Hepatocyte (in vitro differentiated cells): ENCODE measurements around the gene CPLANE1.

Experiments used
- EZH2 ChIP-seq: fragments of 200-600 bp; sonication (generic); IDR thresholded peaks from 2 replicates; pipeline ENCODE4 v1.6.1; 2016; ENCODE audit warnings: antibody characterized with exemption, mild to moderate bottlenecking, borderline replicate concordance
- EZH2phosphoT487 ChIP-seq: fragments of 200-600 bp; sonication (generic); IDR thresholded peaks from one replicate; pipeline ENCODE4 v1.6.1; 2018; ENCODE audit warnings: antibody characterized with exemption, mild to moderate bottlenecking, low read depth, moderate library complexity; ENCODE audit not compliant: unreplicated experiment, severe bottlenecking
- TF ChIP-seq, protein P1 (sequence below): fragments of 200-600 bp; sonication (generic); IDR thresholded peaks from 2 replicates; pipeline ENCODE4 v1.5.1; 2016; ENCODE audit warnings: antibody characterized with exemption, mild to moderate bottlenecking; ENCODE audit not compliant: poor library complexity

DNA sequence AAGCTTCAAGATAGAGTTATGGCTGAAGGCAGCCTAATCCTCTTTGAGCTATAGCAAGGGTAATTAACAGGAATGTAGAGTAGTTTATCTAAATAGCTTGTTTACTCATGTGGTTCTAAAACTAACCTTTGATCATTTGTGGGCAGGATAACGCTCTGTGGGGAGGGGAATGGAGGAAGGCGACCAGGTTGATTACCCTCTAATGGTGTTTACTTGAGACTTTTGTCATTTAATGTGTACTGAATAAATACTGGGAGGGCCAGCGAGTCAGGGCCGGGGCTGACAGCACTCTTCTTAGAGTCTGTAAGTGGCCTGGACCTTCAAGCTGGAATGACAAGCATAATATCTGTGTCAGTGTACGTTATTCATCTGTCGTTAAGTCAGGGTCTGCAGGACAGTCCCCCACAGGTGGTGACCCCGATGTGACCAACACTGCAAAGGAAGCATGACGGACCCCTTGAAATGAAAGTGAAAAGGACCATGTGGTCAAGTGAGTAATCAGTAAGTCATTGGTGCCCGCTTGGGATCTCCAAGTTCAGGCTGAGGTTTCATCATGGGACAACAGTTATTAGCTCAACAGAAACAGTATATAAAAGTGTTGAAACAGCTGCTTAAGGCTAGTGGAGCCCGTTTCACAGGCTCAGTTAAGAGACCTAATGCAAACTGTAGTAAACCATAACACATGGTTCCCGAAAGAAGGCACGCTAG lies 162.6 kb downstream of the CPLANE1 start:
- TF ChIP-seq, protein P1, sequence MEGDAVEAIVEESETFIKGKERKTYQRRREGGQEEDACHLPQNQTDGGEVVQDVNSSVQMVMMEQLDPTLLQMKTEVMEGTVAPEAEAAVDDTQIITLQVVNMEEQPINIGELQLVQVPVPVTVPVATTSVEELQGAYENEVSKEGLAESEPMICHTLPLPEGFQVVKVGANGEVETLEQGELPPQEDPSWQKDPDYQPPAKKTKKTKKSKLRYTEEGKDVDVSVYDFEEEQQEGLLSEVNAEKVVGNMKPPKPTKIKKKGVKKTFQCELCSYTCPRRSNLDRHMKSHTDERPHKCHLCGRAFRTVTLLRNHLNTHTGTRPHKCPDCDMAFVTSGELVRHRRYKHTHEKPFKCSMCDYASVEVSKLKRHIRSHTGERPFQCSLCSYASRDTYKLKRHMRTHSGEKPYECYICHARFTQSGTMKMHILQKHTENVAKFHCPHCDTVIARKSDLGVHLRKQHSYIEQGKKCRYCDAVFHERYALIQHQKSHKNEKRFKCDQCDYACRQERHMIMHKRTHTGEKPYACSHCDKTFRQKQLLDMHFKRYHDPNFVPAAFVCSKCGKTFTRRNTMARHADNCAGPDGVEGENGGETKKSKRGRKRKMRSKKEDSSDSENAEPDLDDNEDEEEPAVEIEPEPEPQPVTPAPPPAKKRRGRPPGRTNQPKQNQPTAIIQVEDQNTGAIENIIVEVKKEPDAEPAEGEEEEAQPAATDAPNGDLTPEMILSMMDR: no peak
- TF ChIP-seq EZH2phosphoT487: no peak
- no peak for TF ChIP-seq EZH2
